ENCODE results near the gene OR1F1.

DNA sequence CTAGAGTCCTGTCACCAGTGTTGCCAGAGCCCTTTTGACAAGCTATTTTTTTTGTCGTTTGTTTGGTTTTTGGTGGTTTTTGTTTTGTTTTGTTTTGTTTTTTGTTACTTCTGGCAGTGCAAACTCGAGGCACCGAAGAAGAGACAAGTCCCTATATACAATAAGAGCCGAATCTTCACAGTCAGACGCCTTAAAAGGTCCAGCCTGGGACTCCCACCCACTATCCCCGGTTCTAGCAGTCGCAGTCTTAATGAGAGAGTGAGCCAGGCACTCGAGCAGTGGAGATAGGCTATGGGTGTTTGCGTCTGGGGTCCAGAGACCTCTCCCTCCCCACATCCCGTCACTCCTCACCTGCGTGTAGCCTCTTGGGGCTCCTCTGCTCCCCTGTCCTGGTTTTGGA is 1.9 kb downstream of the OR1F1 start:
- TF ChIP-seq POLR2A (IDR thresholded peaks at IDR 0.05): no peak
- TF ChIP-seq, protein P1, sequence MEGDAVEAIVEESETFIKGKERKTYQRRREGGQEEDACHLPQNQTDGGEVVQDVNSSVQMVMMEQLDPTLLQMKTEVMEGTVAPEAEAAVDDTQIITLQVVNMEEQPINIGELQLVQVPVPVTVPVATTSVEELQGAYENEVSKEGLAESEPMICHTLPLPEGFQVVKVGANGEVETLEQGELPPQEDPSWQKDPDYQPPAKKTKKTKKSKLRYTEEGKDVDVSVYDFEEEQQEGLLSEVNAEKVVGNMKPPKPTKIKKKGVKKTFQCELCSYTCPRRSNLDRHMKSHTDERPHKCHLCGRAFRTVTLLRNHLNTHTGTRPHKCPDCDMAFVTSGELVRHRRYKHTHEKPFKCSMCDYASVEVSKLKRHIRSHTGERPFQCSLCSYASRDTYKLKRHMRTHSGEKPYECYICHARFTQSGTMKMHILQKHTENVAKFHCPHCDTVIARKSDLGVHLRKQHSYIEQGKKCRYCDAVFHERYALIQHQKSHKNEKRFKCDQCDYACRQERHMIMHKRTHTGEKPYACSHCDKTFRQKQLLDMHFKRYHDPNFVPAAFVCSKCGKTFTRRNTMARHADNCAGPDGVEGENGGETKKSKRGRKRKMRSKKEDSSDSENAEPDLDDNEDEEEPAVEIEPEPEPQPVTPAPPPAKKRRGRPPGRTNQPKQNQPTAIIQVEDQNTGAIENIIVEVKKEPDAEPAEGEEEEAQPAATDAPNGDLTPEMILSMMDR (IDR thresholded peaks at IDR 0.05): no peak
